ENCODE data around the gene SLC6A20. TPM values are rescaled to one million over a fixed set of nuclear protein-coding genes. Genes with fewer than 3 reads are reported as not detected.

The SLC6A20 gene
- polyA plus RNA-seq, 1 donor (not counting 4 experiments of a cell fraction or from before 2014, with no cell fraction given): 0.34 TPM

- Histone ChIP-seq H3K27ac (ENCODE audit: control insufficient read depth, insufficient read depth, low read length) (no peak overlapping the region), H3K9me3 (ENCODE audit: control insufficient read depth, low read depth, low read length) (no peaks in the 10 kb centered on the region), H3K79me2 (ENCODE audit: control insufficient read depth, insufficient read depth, low read length) (no peaks in the 10 kb centered on the region), H2AFZ (ENCODE audit: control insufficient read depth, low read length) (no peak overlapping the region), H4K20me1 (ENCODE audit: control insufficient read depth, extremely low read depth, insufficient read depth, low read length) (no peaks in the 10 kb centered on the region), H3K9me1 (ENCODE audit: control insufficient read depth, extremely low read depth, insufficient read depth, low read length) (no peaks in the 10 kb centered on the region), H3K9ac (ENCODE audit: control insufficient read depth, extremely low read depth, insufficient read depth, low read length) (no peak overlapping the region), H3K27me3 (ENCODE audit: control insufficient read depth, extremely low read depth, insufficient read depth, low read length) (peaks cover 4% of the 10 kb centered on the region), H3K4me3 (ENCODE audit: control insufficient read depth in 2 of 3, extremely low read depth in 1 of 3, insufficient read depth in 2 of 3, low read depth in 1 of 3, low read length in 3 of 3) (no peak overlapping the region), H3K4me2 (ENCODE audit: control insufficient read depth, extremely low read depth, insufficient read depth, low read depth, low read length) (no peak overlapping the region), H3K4me1 (ENCODE audit: control insufficient read depth, extremely low read depth, insufficient read depth, low read length) (no peaks in the 10 kb centered on the region), H3K36me3 (ENCODE audit: control insufficient read depth in 2 of 2, extremely low read depth in 1 of 2, insufficient read depth in 2 of 2, low read length in 2 of 2) (no peaks in the 10 kb centered on the region)
- DNase-seq (ENCODE audit: low read depth, low spot score) (no peak), FAIRE-seq (no peak)
- TF ChIP-seq EZH2 (IDR thresholded peaks at IDR 0.05; ENCODE audit: low read length) (no peak), CTCF (optimal IDR thresholded peaks at IDR 0.05 in 1 of 3, IDR thresholded peaks at IDR 0.05 in 1 of 3, conservative IDR thresholded peaks at IDR 0.05 in 1 of 3; ENCODE audit: extremely low read depth in 1 of 3, insufficient read depth in 2 of 3, low read length in 3 of 3) (no peak)
- dilution Hi-C loops (cut with MboI; ENCODE audit: extremely low pct_ligation_motif_present, low sequenced_read_pairs): no loop called here
These were observed 5.7 kb downstream of the SLC6A20 start for GRCh38 chr3:45790596-45790995.

GRCh38 chr3:45789235-45789812 lies 7.0 kb downstream of the SLC6A20 start:
- no peaks in the 10 kb centered on the region for H3K27me3 ChIP-seq (ENCODE audit: control insufficient read depth, extremely low read depth, insufficient read depth, low read length)
- H3K27ac ChIP-seq (ENCODE audit: control insufficient read depth, insufficient read depth, low read length): no peak overlapping the region
- H3K9ac ChIP-seq (ENCODE audit: control insufficient read depth, extremely low read depth, insufficient read depth, low read length): no peak overlapping the region
- H3K4me2 ChIP-seq (ENCODE audit: control insufficient read depth, extremely low read depth, insufficient read depth, low read depth, low read length): no peak overlapping the region
- no peak for TF ChIP-seq CTCF (optimal IDR thresholded peaks at IDR 0.05 in 1 of 3, IDR thresholded peaks at IDR 0.05 in 1 of 3, conservative IDR thresholded peaks at IDR 0.05 in 1 of 3; ENCODE audit: extremely low read depth in 1 of 3, insufficient read depth in 2 of 3, low read length in 3 of 3)
- TF ChIP-seq EZH2 (IDR thresholded peaks at IDR 0.05; ENCODE audit: low read length): no peak
- FAIRE-seq (no peak), DNase-seq (ENCODE audit: low read depth, low spot score) (no peak)
- no peak overlapping the region for H2AFZ ChIP-seq (ENCODE audit: control insufficient read depth, low read length)
- no peaks in the 10 kb centered on the region for H4K20me1 ChIP-seq (ENCODE audit: control insufficient read depth, extremely low read depth, insufficient read depth, low read length)
- H3K9me1 ChIP-seq (ENCODE audit: control insufficient read depth, extremely low read depth, insufficient read depth, low read length): no peaks in the 10 kb centered on the region
- dilution Hi-C loops (cut with MboI; ENCODE audit: extremely low pct_ligation_motif_present, low sequenced_read_pairs): no loop called here
- H3K4me3 ChIP-seq (ENCODE audit: control insufficient read depth in 2 of 3, extremely low read depth in 1 of 3, insufficient read depth in 2 of 3, low read depth in 1 of 3, low read length in 3 of 3): no peak overlapping the region
- H3K79me2 ChIP-seq (ENCODE audit: control insufficient read depth, insufficient read depth, low read length): no peaks in the 10 kb centered on the region
- no peaks in the 10 kb centered on the region for H3K4me1 ChIP-seq (ENCODE audit: control insufficient read depth, extremely low read depth, insufficient read depth, low read length)
- H3K36me3 ChIP-seq (ENCODE audit: control insufficient read depth in 2 of 2, extremely low read depth in 1 of 2, insufficient read depth in 2 of 2, low read length in 2 of 2): no peaks in the 10 kb centered on the region
- no peaks in the 10 kb centered on the region for H3K9me3 ChIP-seq (ENCODE audit: control insufficient read depth, low read depth, low read length)

All from keratinocyte (primary cell).